A549 (cell line): ENCODE data around the gene ZFYVE9. TPM values are rescaled to one million over a fixed set of nuclear protein-coding genes. Genes with fewer than 3 reads are reported as not detected.

Source experiments
- ATAC-seq, 2 experiments: fragments of 200-7000 bp in 1 of 2; fragments of >200 bp in 1 of 2; cut with Nextera tagmentation in 1 of 2; cut with Tn5 transposase in 1 of 2; 3 replicates each; pipeline versions ENCODE4 v1.8.0 to v1.9.1; 2018 to 2020; ENCODE audit warnings: mild to moderate bottlenecking in 1 of 2, moderate library complexity in 1 of 2
- CTCF ChIA-PET: fragments of 300-600 bp; sonication (Branson Sonifier 250); formaldehyde crosslinking; extraction: SDS; loops from one replicate; lab custom pipeline; 2021; ENCODE audit warnings: antibody characterized with exemption, inconsistent platforms; lab: Yijun Ruan, JAX
- POLR2A ChIA-PET: fragments of 350-600 bp; formaldehyde crosslinking; extraction: SDS; loops from one replicate; lab custom pipeline; 2021; ENCODE audit warnings: antibody characterized with exemption, inconsistent platforms; lab: Yijun Ruan, JAX
- DNase-seq, 2 experiments: peaks; one replicate each; pipeline versions ENCODE4 v3.0.0 to v3.0.0-alpha.2; 2011 to 2016; ENCODE audit warnings: low read depth in 1 of 2, low spot score in 1 of 2
- FAIRE-seq: peaks from 2 replicates; lab custom pipeline; 2011; peaks lifted over from hg19 to GRCh38; lab: Jason Lieb, UNC
- H3K27ac ChIP-seq, 2 experiments: fragments of >200 bp; sonication (Bioruptor Twin); formaldehyde crosslinking; 3 replicates each; pipeline ENCODE4 v1.5.1; 2016 to 2017
- H3K4me1 ChIP-seq: fragments of >200 bp; sonication (Bioruptor Twin); formaldehyde crosslinking; 3 replicates; pipeline ENCODE4 v1.6.1; 2016
- H3K4me2 ChIP-seq: fragments of >200 bp; sonication (Bioruptor Twin); formaldehyde crosslinking; 3 replicates; pipeline ENCODE4 v1.6.1; 2016
- H3K4me3 ChIP-seq: fragments of >200 bp; sonication (Bioruptor Twin); formaldehyde crosslinking; 3 replicates; pipeline ENCODE4 v1.5.1; 2016
- H3K9me3 ChIP-seq: fragments of >200 bp; sonication (Bioruptor Twin); formaldehyde crosslinking; 3 replicates; pipeline ENCODE4 v1.6.1; 2016
- BCL3 ChIP-seq: fragments of >200 bp; sonication (Bioruptor Twin); formaldehyde crosslinking; IDR thresholded peaks from 3 replicates; pipeline ENCODE4 v1.6.1; 2016
- CBX2 ChIP-seq: fragments of 200-600 bp; sonication (generic); IDR thresholded peaks from 2 replicates; pipeline ENCODE4 v1.6.1; 2016; ENCODE audit warnings: low read depth, mild to moderate bottlenecking, borderline replicate concordance
- EHF ChIP-seq: fragments of 250-450 bp; sonication (Bioruptor Pico); IDR thresholded peaks from 2 replicates; pipeline ENCODE4 v1.5.0; 2020; ENCODE audit warnings: mild to moderate bottlenecking
- ESRRA ChIP-seq: fragments of 150-350 bp; IDR thresholded peaks from 2 replicates; pipeline ENCODE4 v1.6.1; 2014; ENCODE audit warnings: mild to moderate bottlenecking, low read length, borderline replicate concordance
- FOSL2 ChIP-seq, 2 experiments: fragments of 450-650 bp in 1 of 2; fragments of >200 bp in 1 of 2; sonication (Bioruptor Twin) in 1 of 2; formaldehyde crosslinking; IDR thresholded peaks; 2 replicates each; pipeline versions ENCODE4 v1.5.0 to v1.6.1; 2016 to 2020; ENCODE audit warnings: mild to moderate bottlenecking in 1 of 2, moderate library complexity in 1 of 2
- HEYL ChIP-seq: fragments of 250-450 bp; sonication (Bioruptor Pico); IDR thresholded peaks from 2 replicates; pipeline ENCODE4 v1.8.0; 2021; ENCODE audit warnings: mild to moderate bottlenecking, moderate library complexity
- HMGXB4 ChIP-seq: fragments of 250-450 bp; sonication (Bioruptor Pico); IDR thresholded peaks from 2 replicates; pipeline ENCODE4 v1.5.0; 2021; ENCODE audit warnings: mild to moderate bottlenecking, moderate library complexity, borderline replicate concordance
- HOXA7 ChIP-seq: fragments of 250-450 bp; sonication (Bioruptor Pico); IDR thresholded peaks from 2 replicates; pipeline ENCODE4 v1.5.0; 2020; ENCODE audit warnings: mild to moderate bottlenecking, moderate library complexity
- HOXB13 ChIP-seq: fragments of 250-450 bp; sonication (Bioruptor Pico); IDR thresholded peaks from 2 replicates; pipeline ENCODE4 v1.5.0; 2020; ENCODE audit warnings: low read depth, mild to moderate bottlenecking, moderate library complexity
- HOXB5 ChIP-seq: fragments of 250-450 bp; sonication (Bioruptor Pico); IDR thresholded peaks from 2 replicates; pipeline ENCODE4 v1.5.0; 2020; ENCODE audit warnings: mild to moderate bottlenecking, moderate library complexity
- JUN ChIP-seq, 2 experiments: fragments of >200 bp; sonication (Bioruptor Twin); formaldehyde crosslinking; IDR thresholded peaks; 2 replicates in 1 of 2; 3 replicates in 1 of 2; pipeline ENCODE4 v1.6.1; 2016 to 2017
- JUNB ChIP-seq: fragments of >200 bp; sonication (Bioruptor Twin); formaldehyde crosslinking; IDR thresholded peaks from 2 replicates; pipeline ENCODE4 v1.6.1; 2016
- MAFK ChIP-seq: fragments of 450-650 bp; IDR thresholded peaks from 2 replicates; pipeline ENCODE4 v1.6.1; 2014; ENCODE audit not compliant: partially characterized antibody
- NFE2L2 ChIP-seq: fragments of 150-350 bp; conservative IDR thresholded peaks from 2 replicates; pipeline ENCODE4 v1.6.1; 2014; ENCODE audit warnings: low read length
- NR3C1 ChIP-seq: fragments of >200 bp; sonication (Bioruptor Twin); formaldehyde crosslinking; IDR thresholded peaks from 3 replicates; pipeline ENCODE4 v1.6.1; 2017
- PHF8 ChIP-seq: fragments of 200-600 bp; sonication (generic); IDR thresholded peaks from 2 replicates; pipeline ENCODE4 v1.6.1; 2016; ENCODE audit warnings: low read depth, mild to moderate bottlenecking, antibody characterized with exemption, moderate library complexity, borderline replicate concordance
- RAD21 ChIP-seq, 2 experiments: fragments of >200 bp in 1 of 2; sonication (Bioruptor Twin) in 1 of 2; formaldehyde crosslinking in 1 of 2; IDR thresholded peaks in 1 of 2; conservative IDR thresholded peaks in 1 of 2; 2 replicates in 1 of 2; 3 replicates in 1 of 2; pipeline ENCODE4 v1.6.1; 2012 to 2018; ENCODE audit warnings: inconsistent platforms in 1 of 2
- RARB ChIP-seq: fragments of 250-450 bp; sonication (Bioruptor Pico); IDR thresholded peaks from 2 replicates; pipeline ENCODE4 v1.8.0; 2021; ENCODE audit warnings: mild to moderate bottlenecking, moderate library complexity
- REST ChIP-seq: fragments of 200-600 bp; sonication (generic); IDR thresholded peaks from 2 replicates; pipeline ENCODE4 v1.6.1; 2016; ENCODE audit warnings: antibody characterized with exemption, mild to moderate bottlenecking, moderate library complexity
- RNF2 ChIP-seq: fragments of 200-600 bp; sonication (generic); IDR thresholded peaks from 2 replicates; pipeline ENCODE4 v1.6.1; 2016; ENCODE audit warnings: low read depth, mild to moderate bottlenecking, antibody characterized with exemption, moderate library complexity, borderline replicate concordance
- SREBF2 ChIP-seq: fragments of 450-650 bp; IDR thresholded peaks from 2 replicates; pipeline ENCODE4 v1.6.1; 2014; ENCODE audit warnings: mild to moderate bottlenecking, moderate library complexity
- ZNF302 ChIP-seq: fragments of 250-450 bp; sonication (Bioruptor Pico); IDR thresholded peaks from 2 replicates; pipeline ENCODE4 v1.9.0; 2021; ENCODE audit warnings: inconsistent platforms, mild to moderate bottlenecking, moderate library complexity
- WGBS: methylation state at CpG from one replicate; pipeline ENCODE4 v1.1.6; 2017; ENCODE audit errors: missing lambda C conversion rate; 5-methylcytosine and 5-hydroxymethylcytosine counted together
- polyA plus RNA-seq, 4 experiments: library from polyadenylated mRNA; depleted of rRNA in 3 of 4; stranded (reverse); fragments of >200 nt; fragmentation: RNase III in 1 of 4; extraction: RNeasy Plus Mini Kit Qiagen cat#74134 plus additional on column Dnase treatment in 1 of 4; gene quantifications; 2 replicates in 3 of 4; 3 replicates in 1 of 4; pipeline ENCODE4 v1.2.3, GENCODE V29; 2011 to 2017

Gene ZFYVE9
- polyA plus RNA-seq, 2 of the 4 experiments (the other 2 are of a cell fraction): 7.1 to 11.9 TPM

- WGBS: 63% methylated on average over 8 of the region's 8 CpGs
- ChIA-PET POLR2A (no interaction called here), CTCF (interaction anchor here (0.6 to 0.7 kb wide), 2 partner anchors 63 to 198 kb away, joined by 3 read pairs; no protein-coding TSS in a partner anchor)
- H3K4me1 ChIP-seq: no peaks in the 10 kb centered on the region
- H3K4me3 ChIP-seq: no peak overlapping the region
- no peaks in the 10 kb centered on the region for H3K9me3 ChIP-seq
- FAIRE-seq (no peak), ATAC-seq (no peak), DNase-seq (no peak)
- H3K4me2 ChIP-seq: no peak overlapping the region
- no peak for TF ChIP-seq ESRRA
- TF ChIP-seq JUN (IDR thresholded peaks at IDR 0.05): no peak
- no peak for TF ChIP-seq RNF2
- TF ChIP-seq CBX2: no peak
- TF ChIP-seq HOXB13 (CRISPR knock-in tag): no peak
- TF ChIP-seq PHF8: no peak
- TF ChIP-seq HEYL (CRISPR knock-in tag): no peak
- TF ChIP-seq FOSL2 (IDR thresholded peaks at IDR 0.05): no peak
- TF ChIP-seq FOSL2 (CRISPR knock-in tag; IDR thresholded peaks at IDR 0.05): no peak
- TF ChIP-seq MAFK: no peak
- TF ChIP-seq RAD21 (conservative IDR thresholded peaks at IDR 0.05 in 1 of 2, IDR thresholded peaks at IDR 0.05 in 1 of 2): no peak
- no peak for TF ChIP-seq BCL3
- no peak for TF ChIP-seq NR3C1
- no peak for TF ChIP-seq NFE2L2
- no peak overlapping the region for H3K27ac ChIP-seq
These were observed 45.7 kb upstream of the ZFYVE9 start for GRCh38 chr1:52096216-52096615.

DNA sequence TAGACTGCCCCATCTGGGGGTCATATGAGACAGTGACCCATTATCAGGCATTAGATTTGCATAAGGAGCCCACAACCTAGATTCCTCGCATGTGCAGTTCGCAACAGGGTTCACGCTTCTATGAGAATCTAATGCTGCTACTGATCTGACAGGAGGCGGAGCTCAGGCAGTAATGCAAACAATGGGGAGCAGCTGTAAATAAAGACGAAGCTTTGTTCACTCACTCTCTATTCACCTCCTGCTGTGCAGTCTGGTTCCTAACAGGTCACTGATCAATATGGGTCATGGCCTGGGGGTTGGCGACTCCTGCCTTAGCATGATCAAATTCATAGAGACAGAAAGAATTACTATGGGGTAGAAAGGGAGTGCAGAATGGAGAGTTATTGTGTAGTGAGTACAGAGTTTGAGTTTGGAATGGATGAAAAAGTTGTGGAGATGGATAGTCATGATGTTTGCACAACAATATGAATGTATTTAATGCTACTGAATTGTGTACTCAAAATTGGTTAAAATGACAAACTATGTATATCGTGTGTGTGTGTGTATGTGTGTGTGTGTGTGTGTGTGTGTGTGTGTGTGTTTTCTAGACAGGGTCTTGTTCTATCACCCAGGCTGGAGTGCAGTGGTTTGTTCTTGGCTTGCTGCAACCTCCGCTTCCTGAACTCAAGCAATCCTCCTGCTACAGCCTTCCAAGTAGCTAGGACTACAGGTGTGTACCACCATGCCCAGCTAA is 43.6 kb upstream of the ZFYVE9 start:
- no peak overlapping the region for H3K4me2 ChIP-seq
- 81% methylated on average over 8 of the region's 8 CpGs for WGBS
- CTCF ChIA-PET: no interaction called here
- no peak overlapping the region for H3K27ac ChIP-seq
- TF ChIP-seq HMGXB4 (CRISPR knock-in tag): no peak
- no peak for TF ChIP-seq HOXA7 (CRISPR knock-in tag)
- no peak for TF ChIP-seq ZNF302 (CRISPR knock-in tag)
- no peak for TF ChIP-seq FOSL2 (IDR thresholded peaks at IDR 0.05)
- no peak for TF ChIP-seq FOSL2 (CRISPR knock-in tag; IDR thresholded peaks at IDR 0.05)
- TF ChIP-seq CBX2: no peak
- TF ChIP-seq HEYL (CRISPR knock-in tag): no peak
- TF ChIP-seq SREBF2: no peak
- no peak for TF ChIP-seq HOXB5 (CRISPR knock-in tag)
- TF ChIP-seq JUNB: no peak
- TF ChIP-seq REST: no peak
- no peak for TF ChIP-seq EHF
- TF ChIP-seq RARB (CRISPR knock-in tag): no peak
- POLR2A ChIA-PET: no interaction called here
- no peaks in the 10 kb centered on the region for H3K9me3 ChIP-seq
- no peak for ATAC-seq
- H3K4me1 ChIP-seq: no peaks in the 10 kb centered on the region
- no peak for DNase-seq
- FAIRE-seq: no peak
- no peak overlapping the region for H3K4me3 ChIP-seq
